Heart left ventricle (tissue), 13 donors: ENCODE data around the gene BPTF.

Experiments used
- POLR2A ChIP-seq, 2 donors: fragments of 450-650 bp; IDR thresholded peaks; one replicate each; pipeline ENCODE4 v1.6.1; 2017; ENCODE audit warnings: antibody characterized with exemption in 2 of 2, mild to moderate bottlenecking in 2 of 2, moderate library complexity in 2 of 2
- TF ChIP-seq, protein P1 (sequence below), 12 donors: fragments of 200-600 bp; sonication (generic) in 4 of 12; IDR thresholded peaks; one replicate each; pipeline versions ENCODE4 v1.5.0 to v1.8.0; 2018 to 2022; ENCODE audit warnings: antibody characterized with exemption in 12 of 12, mild to moderate bottlenecking in 5 of 12
- donor health status: ischemic (EF 13 %, LVEDD 7.1; RV severe dilation, severe dysfunction).
- donor health status: DM: no; HTN: yes; CAD: no.
- donor health status: DM: no; HTN: no; CAD: no.
- donor health status: ischemic (EF 25% LVEDD 6.9; RV normal size, moderate dysfunction).
- donor health status: ischemic (EF 25% LVEDD 5.7; RV mildly dilated, moderate dysfunction).
- donor health status: ischemic (EF 35%, LVEDD 5.7; RV mildly dilated, moderate dysfunction).
- donor health status: nonischemic (EF 11% LVEDD 7.7; RV severe dilation, severe dysfunction).
- donor health status: DM: yes; HTN: yes; CAD: no.
- donor health status: PGD.
- donor health status: ischemic (EF 29% LVEDD 5.4; RV normal size, mild dysfunction).
- donor health status: nonischemic (EF 23%, LVEDD 6.1; RV moderate dilation, normal function).

DNA sequence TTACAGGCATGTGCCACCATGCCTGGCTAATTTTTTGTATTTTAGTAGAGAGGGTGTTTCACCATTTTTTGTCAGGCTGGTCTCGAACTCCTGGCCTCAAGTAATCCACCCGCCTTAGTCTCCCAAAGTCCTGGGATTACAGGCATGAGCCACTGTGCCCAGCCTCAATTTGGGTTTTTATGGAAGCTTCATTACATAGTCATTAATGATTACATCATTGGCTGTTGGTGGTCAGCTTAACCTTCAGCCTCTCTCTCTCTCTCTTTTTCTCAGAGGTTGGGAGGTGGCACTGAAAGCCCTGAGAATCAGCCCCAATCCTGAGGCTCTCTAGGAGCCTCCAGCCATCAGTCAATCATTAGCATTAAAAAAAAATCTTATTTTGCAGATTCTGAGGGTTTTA is 125.6 kb downstream of the BPTF start:
- TF ChIP-seq, protein P1, sequence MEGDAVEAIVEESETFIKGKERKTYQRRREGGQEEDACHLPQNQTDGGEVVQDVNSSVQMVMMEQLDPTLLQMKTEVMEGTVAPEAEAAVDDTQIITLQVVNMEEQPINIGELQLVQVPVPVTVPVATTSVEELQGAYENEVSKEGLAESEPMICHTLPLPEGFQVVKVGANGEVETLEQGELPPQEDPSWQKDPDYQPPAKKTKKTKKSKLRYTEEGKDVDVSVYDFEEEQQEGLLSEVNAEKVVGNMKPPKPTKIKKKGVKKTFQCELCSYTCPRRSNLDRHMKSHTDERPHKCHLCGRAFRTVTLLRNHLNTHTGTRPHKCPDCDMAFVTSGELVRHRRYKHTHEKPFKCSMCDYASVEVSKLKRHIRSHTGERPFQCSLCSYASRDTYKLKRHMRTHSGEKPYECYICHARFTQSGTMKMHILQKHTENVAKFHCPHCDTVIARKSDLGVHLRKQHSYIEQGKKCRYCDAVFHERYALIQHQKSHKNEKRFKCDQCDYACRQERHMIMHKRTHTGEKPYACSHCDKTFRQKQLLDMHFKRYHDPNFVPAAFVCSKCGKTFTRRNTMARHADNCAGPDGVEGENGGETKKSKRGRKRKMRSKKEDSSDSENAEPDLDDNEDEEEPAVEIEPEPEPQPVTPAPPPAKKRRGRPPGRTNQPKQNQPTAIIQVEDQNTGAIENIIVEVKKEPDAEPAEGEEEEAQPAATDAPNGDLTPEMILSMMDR (IDR thresholded peaks at IDR 0.05), result no peak
- no peak for TF ChIP-seq POLR2A (IDR thresholded peaks at IDR 0.05)
